GM10266 (cell line): Measurements from ENCODE around the gene CDKAL1.
"Not testable (repeated sequence)": the region's sequence is repeated elsewhere in the genome, so short reads cannot be mapped to it uniquely, and the experiment has no call there.

Source experiments
- DNase-seq: peaks from one replicate; pipeline ENCODE4 v3.0.0; 2012; ENCODE audit errors: extremely low spot score
- CTCF ChIP-seq: IDR thresholded peaks from 2 replicates; pipeline ENCODE4 v1.5.1; 2012; ENCODE audit warnings: mild to moderate bottlenecking, low read depth; ENCODE audit not compliant: control insufficient read depth, insufficient read depth; ENCODE audit errors: missing control alignments

CDKAL1 gene

GRCh38 chr6:20718705-20719653 lies 184.7 kb downstream of the CDKAL1 start:
- no peak for DNase-seq
- TF ChIP-seq CTCF: no peak

- TF ChIP-seq CTCF: no peak
- no peak for DNase-seq
Measured at GRCh38 chr6:20719980-20720379, 185.7 kb downstream of the CDKAL1 start.

GRCh38 chr6:20721121-20721520 lies 186.9 kb downstream of the CDKAL1 start:
- DNase-seq: not testable (repeated sequence)

- no peak for TF ChIP-seq CTCF
Measured at GRCh38 chr6:20722455-20722854, 188.2 kb downstream of the CDKAL1 start.

GRCh38 chr6:20723236-20723635 lies 189.0 kb downstream of the CDKAL1 start:
- no peak for TF ChIP-seq CTCF
- no peak for DNase-seq

More at GRCh38 chr6:20722455-20722854, 188.2 kb downstream of the CDKAL1 start:
- no peak for DNase-seq

- TF ChIP-seq CTCF: no peak
- DNase-seq: no peak
Measured at GRCh38 chr6:20724443-20725190, 190.4 kb downstream of the CDKAL1 start.

- DNase-seq: not testable (repeated sequence)
Measured at GRCh38 chr6:20725235-20725634, 191.0 kb downstream of the CDKAL1 start.

GRCh38 chr6:20729086-20729485 lies 194.8 kb downstream of the CDKAL1 start:
- DNase-seq: no peak

GRCh38 chr6:20732362-20732761 lies 198.1 kb downstream of the CDKAL1 start:
- DNase-seq: not testable (repeated sequence)

More at GRCh38 chr6:20729086-20729485, 194.8 kb downstream of the CDKAL1 start:
- no peak for TF ChIP-seq CTCF
